Measurements from ENCODE around the gene DPM3.

DPM3 gene

DNA sequence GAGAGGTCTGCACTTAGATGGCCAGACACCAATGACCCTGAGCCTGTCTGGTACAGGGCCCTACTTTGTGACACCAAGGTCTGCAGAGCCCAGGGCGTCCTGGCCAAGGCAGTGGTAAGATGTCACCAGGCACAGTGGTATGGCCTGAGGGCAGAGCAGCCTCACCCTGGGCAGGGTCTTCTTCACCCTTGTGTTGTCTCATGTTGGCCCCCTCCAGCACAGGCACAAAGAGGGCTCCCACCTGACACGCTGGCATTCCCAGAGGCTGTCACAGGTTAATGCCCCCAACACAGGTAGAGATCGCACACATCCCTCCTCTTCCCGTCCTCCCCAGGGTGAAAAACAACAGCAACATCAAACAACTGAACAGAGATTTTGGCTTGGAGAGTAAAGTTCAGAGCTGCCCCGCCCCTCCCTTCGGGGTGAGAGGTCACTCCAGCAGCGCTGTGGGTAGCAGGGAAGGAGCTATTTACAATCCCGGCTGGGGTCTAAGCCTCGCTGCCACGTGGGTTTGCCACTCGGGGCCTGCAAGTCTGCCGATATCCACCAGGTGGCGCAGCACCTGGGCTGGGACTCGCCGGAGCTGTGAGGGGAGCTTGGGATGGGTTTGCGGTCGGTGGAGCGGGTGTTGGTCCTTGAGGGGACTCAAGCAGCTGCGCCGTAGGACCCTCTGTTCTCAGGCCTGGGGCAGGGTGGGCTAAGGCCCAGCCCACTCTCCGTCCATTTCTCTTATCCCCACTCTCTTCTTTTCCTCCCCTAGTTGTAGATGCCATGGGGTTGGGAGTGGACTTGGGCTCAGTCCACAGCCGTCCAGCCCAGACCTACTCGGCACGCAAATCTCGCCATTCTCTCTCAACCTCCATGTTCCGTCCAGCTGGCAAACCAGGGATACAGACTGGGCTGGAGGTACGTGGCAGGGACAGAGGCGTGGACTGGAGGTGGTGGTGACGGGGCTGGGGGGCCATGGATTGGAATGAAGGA lies 49.0 kb downstream of the DPM3 start:
- peak; percentile 88 for DNase-seq
